Activated naive CD8-positive, alpha-beta T cell treated with anti-CD3 and anti-CD28 coated beads, Interleukin-2, amount 50 U/mL, for 16 hours (primary cell): ENCODE results near the gene PTS.

ENCODE experiments used
- DNase-seq: peaks from one replicate; pipeline ENCODE4 v3.0.0-alpha.2; 2020; ENCODE audit warnings: low read depth, low spot score

The PTS gene

DNA sequence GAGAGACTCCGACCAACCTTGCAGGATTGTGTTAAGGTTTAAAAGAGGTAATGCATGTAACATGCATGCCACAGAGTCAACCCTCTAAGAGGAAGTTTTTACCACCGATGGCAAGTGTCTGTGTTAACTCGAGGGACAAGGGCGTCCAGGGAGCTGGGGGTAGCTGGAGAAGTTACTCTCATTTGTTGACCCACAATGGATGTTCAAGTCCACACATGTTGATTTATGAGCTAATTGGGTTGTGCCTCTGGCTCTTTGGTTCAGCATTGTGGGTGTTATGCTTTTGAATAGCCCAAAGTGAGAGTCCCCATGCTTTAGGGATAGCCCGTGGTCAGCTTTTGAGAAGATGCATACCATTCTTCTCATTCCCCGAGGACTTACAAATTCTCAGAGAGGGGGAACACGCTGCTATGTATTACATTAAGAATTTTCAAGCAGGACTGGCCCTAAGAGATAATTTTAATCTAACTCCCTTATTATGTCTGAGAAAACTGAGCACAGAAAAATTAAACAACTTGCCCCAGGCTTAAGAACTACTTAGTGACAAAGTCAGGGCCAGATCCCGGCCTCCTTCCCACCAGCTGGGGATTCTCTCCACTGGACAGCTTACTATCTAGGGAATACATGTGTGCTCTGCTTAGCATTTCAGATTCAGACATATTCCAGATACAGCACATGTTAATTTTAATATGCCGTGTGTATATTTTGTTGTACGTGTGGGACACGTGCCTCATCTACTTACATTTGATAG is 39.6 kb downstream of the PTS start:
- no peak for DNase-seq

DNA sequence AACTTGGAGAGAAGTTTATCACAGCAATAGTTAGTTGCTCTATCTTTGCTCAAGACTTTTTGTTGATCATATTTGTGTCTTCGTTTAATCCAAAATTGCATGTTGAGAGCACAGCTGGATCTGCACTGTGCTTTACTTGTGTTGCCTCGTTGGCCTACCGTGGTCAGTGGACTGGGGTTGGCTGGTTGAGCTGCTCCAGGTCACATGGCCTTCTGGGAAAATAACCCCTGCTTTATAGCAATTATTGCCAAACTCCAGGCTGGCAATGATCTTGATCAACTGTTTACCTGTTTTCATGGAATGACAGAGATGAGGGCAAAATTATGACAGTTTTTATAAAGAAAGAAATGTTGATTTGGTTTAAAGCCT is 40.2 kb downstream of the PTS start:
- DNase-seq: no peak

DNA sequence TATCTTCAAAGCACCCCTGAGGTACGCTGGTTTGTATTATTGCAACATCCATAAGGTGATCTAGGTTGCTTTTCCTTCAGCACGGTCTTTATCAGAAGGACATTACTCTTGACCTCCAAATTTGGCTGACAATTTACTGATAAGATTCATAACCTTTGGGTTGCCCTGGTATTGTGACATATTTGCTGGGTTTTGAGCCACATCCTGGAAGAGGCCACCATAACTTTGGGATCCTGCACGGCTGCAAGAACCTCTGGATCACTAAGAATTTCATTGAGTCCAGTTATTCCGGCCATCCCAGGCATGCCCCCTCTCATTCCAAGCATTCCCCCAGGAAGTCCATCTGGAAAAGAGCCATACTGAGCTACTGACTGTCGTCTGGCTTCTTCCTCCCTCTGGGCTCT is 41.0 kb downstream of the PTS start:
- no peak for DNase-seq

DNA sequence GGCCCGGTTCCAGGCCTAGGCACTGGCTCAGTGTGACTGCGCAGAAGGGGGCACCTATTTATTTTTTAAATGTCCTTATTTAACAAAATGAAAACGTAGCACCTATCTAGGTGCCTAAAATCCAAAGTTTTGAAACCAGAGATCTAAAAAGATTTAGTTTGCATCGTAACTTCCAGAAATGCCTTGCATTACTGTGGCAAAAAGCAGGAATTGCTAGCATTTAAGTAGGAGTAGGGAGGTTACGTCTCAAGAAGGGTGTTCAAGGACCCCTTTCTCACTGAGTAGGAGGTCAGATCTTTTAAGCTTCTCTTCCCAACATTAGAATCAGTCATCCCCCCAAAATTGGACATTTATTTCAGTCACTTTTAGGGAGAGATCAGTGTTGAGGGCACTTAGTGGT is 42.2 kb downstream of the PTS start:
- DNase-seq: no peak

DNA sequence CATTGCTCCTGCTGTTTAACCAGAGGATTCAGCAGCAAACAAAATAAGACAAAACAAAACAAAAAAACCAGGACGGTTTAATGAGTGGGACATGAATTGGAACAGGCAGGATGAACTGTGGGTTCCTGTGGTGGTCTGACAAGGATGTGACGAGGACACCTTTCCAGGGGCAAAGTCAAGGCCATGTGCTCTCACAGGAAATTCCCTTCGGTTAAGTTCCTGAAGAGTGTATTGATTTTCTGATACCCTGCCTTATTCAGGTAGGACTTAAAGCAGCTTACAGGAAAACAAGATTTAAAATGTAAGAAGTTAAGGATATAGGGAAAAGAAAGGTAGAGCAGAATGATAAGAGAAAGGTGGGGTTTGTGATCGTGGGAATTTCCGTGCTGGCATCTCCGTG is 42.9 kb downstream of the PTS start:
- DNase-seq: no peak

DNA sequence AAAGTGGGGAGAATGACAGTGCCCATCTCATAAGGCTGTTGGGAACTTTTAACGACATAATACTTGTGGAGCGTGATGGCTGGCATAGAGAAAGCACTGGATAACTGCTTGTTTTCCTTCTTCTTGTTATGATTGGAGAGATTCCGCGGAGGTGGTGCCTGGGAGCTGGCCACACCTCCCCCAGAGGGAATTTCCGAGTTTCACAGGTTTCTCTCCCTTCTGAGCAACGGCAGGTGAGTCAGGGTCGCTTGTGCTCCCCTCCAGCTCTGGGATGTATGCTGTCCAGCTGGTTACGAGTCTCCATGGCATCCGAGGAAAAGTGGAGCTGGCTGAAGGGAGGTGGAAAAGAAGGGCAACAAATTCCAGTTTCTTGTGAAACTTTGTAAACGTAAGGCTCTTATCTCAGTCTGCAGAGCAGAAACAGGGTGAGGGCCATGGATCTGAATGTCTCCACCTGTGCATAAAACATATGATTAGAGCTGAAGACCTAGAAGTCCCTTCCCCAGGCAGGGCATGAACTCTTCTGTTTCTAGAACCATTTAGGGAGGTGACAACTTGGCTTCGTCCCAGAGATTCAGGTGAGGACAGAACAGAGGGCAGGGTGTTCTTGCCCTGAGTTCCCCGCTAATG is 44.4 kb downstream of the PTS start:
- no peak for DNase-seq

DNA sequence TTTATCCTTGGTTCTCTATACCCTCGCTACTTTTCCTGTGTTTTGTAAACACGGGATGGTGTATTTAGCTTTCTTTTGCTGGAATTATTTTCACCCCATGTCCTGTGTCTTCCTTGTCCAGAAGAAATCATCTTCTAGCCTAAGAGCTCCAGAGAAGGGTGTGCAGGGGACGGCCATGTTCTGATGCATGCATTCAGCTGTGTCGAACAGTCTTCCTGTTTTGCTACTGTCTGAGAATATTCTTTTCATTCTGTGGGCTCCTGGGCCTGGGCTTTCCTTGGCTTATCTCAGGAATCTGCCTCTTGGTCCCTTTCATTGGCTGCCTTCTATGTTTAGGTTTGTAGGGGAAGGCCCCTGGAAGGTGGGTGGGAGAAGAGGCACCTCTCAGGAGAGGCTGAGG is 45.0 kb downstream of the PTS start:
- no peak for DNase-seq

DNA sequence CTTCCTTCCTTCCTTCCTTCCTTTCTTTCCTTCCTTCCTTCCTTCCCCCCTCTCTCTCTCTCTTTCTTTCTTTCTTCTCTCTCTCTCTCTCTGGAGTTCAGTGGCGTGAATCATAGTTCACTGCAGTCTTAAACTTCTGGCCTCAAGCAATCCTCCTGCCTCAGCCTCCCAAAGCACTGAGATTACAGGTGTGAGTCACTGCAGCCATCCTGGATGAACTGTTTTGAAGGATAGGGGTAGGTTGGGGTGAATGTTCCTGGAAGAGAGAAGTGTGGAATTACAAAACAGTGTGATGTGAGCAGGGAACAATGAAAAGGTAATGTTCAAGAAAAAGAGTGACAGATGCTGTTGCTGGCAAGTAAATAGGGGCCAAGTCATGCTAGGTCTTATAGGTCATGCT is 46.8 kb downstream of the PTS start:
- no peak for DNase-seq

DNA sequence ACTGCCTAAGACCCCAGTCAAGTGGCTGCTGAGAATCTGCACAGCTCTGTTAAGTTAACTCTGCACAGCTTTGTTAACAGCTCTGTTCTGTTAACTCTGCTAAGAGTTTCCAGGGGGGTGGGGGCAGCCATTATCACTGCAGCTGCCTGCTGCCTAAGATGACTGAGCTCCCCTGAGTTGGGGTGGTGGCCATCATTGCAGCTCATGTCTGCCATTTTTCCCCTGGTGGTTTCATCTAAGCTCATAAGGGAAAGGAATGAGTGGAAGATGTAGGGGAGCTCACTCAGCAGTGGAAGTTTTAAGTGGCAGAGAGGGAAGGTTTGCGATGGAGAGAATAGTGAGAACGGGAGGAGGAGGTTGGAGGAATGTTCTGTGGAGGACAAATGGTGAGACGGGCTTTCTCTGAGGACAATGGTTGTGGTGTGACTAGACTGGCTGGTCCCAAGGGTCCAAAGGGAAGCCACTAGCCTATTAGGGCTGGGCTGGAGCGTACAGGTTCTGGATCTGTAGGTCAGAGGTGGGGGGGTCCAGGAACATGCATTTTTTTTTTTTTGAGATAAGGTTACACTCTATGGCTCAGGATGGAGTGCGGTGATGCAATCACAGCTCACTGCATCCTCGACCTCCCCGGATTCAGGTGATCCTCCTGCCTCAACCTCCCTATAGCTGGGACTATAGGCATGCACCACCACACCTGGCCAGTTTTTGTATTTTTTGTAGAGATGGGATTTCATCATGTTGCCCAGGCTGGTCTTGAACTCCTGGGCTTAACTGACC is 48.0 kb downstream of the PTS start:
- DNase-seq: no peak

DNA sequence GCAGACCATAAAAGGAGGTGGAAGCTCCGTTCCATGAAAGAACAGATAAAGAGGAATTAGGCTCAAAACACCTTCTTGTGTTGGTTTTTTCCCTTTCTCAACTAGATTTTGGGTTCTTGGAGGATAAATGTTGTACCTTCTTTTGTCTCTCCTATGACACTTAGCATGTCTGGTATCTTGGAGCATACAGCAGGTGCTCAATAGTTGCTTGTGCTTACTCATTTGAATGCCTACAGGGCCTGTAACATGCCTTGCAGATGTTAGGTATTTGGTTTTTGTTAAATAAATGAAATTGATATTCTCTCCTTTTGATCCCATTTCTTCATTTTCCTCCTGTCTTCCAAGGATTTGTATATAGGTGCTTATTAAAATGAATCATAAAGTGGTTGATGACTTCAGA is 50.8 kb downstream of the PTS start:
- no peak for DNase-seq

DNA sequence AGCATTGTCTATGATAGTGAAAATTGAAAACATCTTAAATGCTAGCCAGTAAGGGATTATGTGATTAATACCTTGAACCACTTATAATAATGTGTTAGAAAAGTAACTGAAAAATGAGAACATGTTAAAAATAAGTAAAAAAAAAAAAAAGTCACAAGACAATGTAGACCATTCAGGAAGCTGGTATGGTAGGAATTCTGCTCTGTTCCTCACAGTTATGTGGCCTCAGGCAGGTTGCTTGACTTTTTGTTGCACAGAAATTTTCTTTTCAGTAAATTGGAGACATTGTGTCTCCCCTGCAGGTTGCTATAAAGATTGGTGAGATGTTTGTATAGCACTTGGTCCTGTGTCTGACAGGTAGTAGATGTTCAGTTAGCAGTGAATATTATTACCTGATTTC is 51.7 kb downstream of the PTS start:
- DNase-seq: no peak

DNA sequence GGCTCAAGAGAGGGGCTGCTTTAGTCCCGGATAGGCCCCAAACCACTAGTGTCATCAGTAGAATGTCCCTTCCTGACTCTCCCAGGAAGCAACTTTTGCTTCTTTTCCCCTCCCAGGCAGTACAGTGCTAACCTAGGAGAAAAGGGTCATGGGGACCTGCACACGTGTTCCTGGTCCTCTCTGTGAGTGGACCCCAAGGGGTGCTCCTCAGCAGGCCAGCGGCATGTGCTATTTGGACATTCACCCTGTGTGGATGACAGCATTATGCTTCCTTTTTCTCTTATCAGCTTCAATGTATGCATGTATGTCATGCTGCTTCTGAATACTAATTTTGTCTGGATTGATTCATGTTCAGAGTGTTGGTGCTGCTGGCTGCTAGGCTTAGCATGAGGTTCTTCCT is 52.6 kb downstream of the PTS start:
- DNase-seq: no peak

DNA sequence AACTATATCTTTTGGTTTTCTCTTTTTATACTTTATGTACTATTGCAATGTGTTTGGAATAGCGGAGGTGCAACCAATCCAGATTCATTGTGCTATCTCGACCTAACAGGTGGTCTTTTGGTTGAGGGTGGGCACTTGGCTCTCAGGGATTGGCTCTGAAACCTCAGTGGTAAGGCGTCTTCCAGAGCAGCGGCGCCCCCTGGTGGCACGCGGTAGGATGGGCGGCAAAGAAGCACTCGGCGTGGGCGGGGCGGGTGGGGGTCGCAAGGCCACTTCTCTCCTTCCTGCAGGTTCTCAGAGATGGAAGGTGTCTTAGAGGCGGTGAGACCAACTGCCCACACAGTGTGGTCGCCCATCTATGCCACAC is 53.7 kb downstream of the PTS start:
- DNase-seq: peak; percentile 57

DNA sequence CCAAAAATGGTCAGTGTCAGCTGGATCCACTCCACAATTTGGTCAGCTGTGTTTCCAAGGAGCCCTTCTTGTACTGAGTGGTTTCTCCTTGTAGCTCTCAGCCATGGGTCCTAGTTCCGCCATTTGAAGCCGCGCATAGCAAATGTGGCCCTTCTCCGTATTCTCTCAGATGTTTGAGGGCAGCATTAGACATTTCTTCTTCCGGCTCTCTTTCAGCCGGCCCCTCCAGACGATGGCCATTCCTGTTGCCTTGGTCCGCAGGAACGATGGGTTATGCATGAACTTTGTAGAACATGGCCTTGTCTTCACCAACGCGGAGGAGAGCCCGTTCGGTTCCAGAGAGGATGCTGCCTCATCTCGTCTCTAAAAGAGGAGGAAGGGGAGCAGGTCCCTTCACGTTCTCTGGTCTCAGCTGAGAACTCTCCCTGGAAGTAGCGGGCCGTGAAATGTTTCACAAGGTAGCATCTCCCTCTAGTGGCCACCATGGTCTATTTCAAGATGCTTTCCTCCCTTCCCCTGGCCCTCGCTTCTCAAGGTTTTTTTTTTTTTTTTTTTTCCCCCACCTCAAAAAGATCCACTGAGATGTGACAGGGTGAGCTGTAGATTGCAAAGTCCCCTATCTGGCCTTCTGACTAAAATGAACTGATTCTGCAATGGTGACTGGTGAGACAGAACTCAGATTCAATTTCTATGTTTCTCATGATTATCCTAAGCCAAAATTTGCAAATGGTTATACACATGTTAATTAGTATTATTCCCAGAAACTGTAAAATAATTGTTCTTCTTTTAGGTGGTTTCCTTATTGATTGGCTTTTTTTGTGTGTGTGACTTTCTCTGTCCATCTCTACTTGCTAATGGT is 54.3 kb downstream of the PTS start:
- peak; percentile 25 for DNase-seq

DNA sequence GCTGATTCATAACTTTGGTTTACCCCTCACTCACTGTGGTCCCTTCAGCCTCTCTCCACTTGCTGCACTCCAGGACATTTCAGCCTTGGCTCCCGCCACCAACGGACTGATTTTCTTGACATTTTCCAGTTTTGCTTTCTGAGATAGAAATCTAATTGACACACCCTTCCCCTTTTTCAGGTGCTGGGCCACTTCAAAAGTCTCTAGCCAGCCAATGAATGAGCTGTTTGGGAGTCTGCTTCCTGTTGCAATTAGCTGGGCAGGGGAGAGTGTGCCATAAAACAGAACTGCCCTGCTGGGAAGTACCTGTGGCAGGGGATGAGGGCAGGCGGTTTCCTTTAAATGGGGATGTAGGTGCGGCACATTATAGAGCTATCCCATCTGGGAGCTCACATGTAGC is 55.5 kb downstream of the PTS start:
- DNase-seq: no peak
